GM18909 (cell line): ENCODE results near the gene SUSD2.
A peak's percentile ranks its signal among the peaks of the same experiment; 100 is the strongest.
"Not testable (repeated sequence)": the region's sequence is repeated elsewhere in the genome, so short reads cannot be mapped to it uniquely, and the experiment has no call there.

Experiments
- ATAC-seq: cut with Tn5 transposase; IDR thresholded peaks from one replicate; pipeline ENCODE4 v1.9.1; 2021; ENCODE audit warnings: mild to moderate bottlenecking; ENCODE audit not compliant: unreplicated experiment, poor library complexity

SUSD2 gene

DNA sequence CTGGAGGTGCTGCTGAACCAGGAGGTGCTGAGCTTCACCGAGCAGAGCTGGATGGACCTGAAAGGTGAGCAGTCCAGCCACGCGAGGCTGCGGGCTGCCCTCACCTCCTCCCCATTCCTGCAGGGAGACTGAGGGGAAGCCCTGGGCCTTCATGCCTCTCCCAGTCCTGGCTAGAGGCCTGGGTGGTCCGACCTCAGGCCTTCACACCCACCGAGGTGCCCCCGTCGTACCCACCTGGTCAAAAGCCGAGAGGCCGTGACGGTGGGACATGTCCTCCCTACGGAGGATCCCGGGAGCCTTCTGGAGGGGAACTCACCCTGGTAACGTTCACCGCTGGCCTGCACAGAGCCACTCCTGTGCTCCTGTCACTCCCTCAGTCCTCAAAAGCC is 5.1 kb downstream of the SUSD2 start:
- ATAC-seq: no peak

DNA sequence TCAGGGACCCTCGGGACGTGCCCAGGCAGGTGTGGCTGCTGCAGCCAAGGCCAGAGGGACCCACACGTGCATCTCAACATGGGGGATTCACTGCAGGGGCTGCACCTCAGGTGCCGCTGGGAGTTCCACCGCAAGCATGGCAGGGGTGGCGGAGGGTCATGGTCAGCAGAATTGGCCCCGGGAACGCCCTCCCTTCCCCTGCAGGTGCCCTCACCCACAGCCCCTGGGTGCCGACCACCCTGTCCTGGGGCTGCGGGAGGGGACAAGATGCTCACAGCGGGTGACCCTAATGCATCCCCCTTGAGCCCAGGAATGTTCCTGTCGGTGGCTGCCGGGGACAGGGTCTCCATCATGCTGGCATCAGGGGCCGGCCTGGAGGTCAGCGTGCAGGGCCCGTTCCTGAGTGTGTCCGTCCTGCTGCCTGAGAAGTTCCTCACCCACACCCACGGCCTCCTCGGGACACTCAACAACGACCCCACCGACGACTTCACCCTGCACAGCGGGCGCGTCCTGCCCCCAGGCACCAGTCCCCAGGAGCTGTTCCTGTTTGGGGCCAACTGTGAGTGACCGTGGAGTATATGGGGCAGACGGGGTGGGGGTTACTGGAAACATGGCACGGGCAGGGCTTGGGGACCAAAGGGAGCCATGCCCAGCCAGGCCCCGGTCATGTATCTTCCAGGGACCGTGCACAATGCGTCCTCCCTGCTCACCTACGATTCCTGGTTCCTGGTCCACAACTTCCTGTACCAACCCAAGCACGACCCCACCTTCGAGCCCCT is 5.8 kb downstream of the SUSD2 start:
- no peak for ATAC-seq

DNA sequence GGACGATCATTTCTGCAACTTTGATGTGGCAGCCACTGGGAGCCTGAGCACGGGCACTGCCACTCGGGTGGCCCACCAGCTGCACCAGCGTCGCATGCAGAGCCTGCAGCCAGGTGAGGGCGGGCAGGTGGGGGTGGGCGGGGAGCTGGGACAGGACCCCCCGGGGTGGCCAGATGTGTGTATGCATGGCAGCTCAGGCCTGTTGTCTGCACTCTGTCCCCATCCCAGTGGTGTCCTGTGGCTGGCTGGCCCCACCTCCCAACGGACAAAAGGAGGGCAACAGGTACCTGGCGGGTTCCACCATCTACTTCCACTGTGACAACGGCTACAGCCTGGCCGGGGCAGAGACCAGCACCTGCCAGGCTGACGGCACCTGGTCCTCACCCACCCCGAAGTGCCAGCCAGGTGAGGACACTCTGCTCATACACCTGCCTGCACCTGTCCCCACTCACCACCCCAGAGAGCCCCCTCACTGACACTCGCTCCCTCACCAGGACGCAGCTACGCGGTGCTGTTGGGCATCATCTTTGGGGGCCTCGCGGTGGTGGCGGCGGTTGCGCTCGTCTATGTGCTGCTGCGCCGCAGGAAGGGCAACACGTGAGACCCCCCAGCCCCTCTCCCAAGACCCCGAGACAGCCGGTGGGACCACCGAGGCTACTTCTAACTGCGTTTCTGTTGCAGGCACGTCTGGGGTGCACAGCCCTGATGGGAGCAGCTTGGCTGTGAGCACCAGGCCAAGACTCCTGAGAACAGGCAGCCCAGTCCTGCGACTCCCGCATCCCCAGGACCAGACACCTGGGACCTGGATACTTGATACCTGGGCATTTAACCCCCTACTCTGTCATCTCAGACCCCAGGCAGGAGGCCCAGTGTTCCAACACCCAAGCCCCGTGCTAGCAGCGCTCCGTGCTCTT is 6.7 kb downstream of the SUSD2 start:
- no peak for ATAC-seq

DNA sequence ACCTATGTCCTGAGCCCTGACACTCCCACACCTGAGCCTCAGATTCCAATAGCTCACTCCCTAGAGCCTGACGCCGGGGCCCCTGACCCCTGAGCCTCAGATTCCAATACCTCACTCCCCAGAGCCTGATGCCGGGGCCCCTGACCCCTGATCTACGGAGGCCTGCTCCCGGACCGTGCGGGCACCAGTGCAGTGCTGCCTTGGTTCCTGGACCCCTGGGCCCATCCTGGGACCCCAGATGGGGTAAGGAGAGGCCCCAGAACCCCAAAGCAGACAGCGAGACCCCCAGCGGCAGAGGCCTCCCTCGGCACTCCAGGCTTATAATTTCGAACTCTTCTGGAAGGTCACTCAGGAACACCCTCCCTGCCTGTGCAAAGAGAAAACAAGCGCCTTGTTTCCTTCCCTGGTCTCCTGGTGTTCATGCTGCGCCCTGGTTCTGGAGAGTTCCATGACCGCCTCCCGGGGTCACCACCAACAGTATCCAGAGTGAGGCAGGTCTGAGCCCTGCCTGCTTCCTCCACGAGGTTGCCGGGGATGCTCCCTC is 7.5 kb downstream of the SUSD2 start:
- ATAC-seq: no peak

DNA sequence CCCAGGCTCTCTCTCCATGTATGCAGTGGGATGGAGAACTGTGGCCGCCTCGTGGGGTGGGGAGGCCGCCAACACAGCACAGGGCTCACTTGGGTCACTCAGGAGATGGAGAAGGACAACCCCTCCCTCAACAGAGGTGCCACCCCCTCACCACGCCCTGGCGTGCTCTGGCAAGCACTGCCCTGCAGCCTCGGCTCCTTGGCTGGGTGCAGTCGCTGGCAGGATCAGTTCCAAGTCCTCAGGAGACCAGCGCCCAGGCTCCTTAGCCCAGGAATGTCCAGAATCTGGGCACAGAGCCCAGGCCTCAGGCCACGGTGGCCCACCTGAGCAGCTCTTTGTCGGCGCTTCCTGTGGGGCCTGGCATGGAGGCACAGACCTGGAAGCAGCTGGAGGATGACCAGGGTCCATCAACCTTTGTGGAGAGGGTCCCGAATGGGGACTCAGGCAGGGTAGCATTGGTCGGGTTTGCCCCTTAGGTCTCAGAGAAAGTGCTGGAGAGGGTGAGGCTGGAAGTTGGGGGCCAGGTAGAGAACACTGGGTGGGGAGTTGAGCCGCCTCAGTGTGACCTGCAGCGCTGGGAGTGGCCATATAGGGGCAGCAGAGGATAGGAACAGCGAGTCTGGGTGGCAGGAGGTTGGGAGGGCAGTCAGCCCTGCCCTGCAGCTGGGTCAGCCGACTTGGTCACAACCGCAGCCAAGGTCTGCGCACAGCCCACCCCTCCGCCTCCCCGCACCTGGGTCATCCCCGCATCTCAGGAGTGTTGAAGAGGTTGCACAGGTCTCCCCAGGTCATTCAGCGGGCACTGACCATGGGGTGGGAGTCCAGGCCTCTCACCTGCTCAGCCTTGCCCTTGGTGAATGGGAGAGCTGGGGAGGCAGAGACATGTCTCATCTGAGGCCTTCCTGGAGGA is 8.2 kb downstream of the SUSD2 start:
- peak; percentile 45 for ATAC-seq

DNA sequence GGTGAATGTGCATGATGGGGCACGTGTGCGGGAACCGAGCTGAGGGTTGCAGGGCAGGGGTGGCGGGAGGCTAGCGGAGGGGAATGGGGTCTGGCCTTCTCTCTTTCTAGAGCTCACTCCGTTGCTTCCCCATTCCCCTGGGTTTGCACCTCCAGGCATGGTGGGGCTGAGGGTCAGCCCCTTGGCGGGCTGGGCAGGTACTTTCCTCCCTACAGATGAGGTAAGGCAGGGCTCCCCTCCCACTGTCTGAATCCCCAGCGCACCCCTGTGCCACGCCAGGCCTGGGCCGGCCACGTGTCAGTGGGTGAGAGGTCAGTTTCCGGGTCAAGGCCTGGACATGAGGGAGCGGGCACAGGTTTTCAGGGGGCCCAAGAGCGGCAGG is 8.9 kb downstream of the SUSD2 start:
- no peak for ATAC-seq

DNA sequence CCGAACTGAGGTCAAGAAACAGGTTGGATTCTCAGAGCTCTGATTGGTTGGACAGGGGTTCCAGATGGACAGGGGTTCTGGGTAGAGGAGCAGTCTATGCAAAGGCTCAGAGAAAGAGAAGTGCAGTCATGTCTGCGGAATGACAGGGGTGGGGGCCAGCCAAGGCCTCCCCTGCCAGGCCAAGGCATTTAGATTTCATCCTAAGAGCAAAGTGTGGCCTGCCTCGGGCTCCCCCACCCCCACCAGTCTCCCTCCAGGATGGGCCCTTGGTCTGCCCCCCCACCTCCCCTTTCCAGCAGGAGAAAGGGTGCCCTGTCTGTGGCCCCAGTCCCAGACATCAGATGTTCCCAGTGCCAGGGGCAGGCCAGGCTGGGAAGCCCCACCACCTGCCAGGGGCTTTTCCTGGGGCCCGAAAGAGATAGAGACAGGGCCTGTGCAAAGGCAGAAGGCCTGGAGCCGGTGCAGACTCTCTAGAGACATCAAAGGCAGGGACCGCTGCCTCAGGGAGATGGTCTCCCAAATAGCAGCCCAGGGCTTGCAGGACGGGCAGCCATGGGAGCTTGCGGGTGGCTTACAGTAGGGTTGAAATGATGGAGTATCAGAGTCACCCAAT is 9.4 kb downstream of the SUSD2 start:
- ATAC-seq: no peak

DNA sequence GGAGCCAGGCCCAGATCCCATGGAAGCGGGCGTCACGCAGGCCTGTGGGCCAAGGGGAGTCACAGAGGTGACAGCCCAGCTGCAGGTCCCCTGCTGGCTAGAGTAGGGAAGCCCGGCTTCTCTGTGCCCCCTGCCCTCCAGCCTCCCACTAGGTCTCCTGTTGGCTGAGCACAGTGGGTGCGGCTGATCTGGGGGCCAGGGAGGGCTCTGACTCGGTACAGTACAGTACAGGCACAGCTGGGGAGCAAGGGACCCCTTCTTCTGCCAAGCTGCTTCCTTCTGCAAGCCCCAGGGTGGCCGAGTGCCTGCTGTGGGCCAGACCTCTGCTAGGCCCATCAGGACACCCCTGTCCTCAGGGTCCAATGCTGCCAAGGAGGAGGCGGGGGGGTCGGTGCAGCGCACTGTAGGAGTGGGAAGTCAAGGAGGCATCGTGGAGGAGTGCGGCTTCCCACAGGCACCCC is 10.1 kb downstream of the SUSD2 start:
- ATAC-seq: no peak

DNA sequence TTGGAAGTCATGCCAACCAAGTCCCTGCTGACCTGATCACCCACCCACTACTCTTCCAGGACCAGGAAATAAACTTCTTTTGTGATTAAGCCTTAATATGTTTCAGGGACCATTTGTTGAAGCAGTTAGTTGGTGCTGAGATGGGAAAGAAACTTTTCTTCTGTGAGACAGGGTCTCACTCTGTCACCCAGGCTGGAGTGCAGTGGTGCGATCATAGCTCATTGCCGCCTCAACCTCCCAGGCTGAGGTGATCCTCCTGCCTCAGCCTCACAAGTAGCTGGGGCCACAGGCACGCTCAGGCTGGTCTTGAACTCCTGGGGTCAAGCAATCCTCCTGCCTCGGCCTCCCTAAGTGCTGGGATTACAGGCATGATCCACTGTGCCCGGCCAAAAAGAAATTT is 10.6 kb downstream of the SUSD2 start:
- no peak for ATAC-seq

DNA sequence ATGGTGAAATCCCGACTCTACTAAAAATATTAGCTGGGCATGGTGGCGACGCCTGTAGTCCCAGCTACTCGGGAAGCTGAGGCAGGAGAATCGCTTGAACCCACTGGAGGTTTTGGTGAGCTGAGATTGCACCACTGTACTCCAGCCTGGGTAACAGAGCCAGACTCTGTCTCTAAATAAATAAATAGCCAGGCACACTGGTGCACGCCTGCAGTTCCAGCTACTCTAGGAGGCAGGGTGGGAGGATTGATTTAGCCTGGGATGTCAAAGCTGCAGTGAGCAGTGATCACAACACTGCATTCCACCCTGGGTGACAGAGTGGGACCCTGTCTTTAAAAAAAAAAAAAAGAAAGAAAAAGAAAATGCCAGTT is 17.4 kb downstream of the SUSD2 start:
- no peak for ATAC-seq

DNA sequence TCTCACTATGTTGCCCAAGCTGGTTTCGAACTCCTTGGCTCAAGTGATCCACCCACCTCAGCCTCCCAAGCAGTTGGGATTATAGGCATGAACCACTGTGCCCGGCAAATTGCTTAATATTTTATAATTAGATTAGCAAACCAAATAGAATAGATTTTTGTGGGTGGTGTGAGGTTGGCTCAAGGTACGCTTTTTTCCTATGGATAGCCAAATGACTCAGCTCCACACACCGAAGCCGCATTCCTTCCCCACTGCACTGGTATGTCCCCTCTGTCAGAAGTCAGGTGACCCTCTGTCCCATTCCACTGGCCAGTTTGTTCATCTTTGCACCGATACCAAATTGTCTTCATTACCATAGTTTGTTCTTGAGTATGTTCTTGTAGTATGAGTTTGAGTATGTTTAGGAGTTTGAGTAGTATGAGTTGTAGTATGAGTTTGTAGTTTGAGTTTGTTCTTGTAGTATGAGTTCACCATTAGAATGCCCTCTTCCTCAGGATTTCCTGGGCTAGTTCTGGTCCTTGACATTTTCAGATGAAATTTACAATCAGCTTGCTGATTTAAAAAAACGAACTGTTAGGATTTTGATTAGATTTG is 19.4 kb downstream of the SUSD2 start:
- no peak for ATAC-seq

DNA sequence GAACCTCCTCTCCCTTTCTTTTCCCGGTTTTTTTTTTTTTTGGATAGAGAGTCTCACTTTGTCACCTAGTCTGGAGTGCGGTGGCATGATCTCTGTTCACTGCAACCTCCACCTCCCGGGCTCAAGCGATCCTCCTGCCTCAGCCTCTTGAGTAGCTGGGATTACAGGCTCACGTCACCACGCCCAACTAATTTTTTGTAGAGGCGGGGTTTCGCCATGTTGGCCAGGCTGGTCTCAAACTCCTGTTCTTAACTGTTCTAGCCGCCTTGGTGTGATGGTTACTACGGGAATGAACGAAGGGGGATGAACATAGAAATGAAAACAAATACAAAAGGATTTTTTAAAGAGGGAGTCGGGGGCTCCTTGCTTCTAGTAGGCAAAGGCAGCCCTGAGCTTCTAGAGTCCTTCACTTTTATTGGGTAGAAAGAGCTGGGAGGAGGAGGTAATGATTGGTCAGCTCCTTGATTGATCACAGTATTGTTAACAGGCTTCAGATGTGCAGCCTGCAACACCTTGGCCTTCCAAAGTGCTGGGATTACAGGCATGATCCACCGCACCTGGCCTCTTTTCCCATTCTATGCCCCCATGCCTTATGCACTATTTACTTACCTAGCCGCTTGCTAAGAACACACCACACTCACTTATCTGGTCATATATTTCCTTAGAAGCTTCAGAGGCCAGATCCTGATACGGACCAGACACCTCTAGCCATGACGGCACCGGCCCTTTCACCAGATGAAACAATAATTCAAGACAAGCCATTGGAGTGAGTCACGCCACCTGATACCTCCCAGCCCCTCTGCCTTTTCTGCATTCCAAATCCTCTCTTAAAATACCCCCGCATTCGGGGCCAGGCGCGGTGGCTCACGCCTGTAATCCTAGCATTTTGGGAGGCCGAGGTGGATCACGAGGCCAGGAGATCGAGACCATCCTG is 20.7 kb downstream of the SUSD2 start:
- no peak for ATAC-seq

DNA sequence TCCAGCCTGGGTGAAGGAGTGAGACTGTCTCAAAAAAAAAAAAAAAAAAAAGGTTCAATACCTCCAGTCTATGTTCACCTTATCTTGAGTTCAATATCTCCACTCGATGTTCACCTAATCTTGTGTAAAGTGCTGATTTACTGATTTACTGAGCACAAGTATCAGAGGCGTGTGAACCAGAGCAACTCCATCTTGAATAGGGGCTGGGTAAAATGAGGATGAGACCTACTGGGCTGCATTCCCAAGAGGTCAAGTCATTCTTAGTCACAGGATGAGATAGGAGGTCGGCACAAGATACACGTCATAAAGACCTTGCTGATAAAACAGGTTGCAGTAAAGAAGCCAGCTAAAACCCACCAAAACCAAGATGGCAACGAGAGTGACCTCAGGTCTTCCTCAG is 22.6 kb downstream of the SUSD2 start:
- not testable (repeated sequence) for ATAC-seq

DNA sequence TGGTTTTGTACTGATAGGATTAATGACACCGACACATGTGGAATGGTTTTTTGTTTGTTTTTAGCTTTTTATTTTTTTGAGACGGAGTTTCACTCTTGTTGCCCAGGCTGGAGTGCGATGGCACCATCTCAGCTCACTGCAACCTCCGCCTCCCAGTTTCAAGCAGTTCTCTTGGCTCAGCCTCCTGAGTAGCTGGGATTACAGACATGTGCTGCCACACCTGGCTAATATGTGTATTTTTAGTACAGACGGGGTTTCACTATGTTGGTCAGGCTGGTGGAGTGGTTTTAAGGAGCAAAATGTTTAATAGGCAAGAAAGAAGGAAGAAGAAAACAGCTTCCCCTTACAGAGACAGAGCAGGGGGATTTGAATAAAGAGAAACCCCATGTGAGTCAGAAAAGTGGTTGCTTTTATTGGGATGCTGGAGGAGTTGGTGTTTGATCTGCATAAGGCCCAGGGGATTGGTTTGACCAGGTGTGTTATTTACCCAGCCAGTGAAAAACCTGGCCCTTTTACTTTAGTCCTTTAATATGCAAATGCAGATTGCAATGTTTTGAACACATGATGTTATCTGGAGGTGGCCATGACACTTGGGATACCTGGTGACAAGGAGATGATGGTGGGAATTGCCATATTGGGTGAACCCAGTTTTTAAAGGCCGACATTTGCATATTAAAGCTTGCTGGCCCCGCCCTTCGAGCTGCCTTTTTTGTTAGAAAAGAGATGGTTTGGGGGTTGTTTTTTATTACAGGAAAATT is 24.3 kb downstream of the SUSD2 start:
- no peak for ATAC-seq

DNA sequence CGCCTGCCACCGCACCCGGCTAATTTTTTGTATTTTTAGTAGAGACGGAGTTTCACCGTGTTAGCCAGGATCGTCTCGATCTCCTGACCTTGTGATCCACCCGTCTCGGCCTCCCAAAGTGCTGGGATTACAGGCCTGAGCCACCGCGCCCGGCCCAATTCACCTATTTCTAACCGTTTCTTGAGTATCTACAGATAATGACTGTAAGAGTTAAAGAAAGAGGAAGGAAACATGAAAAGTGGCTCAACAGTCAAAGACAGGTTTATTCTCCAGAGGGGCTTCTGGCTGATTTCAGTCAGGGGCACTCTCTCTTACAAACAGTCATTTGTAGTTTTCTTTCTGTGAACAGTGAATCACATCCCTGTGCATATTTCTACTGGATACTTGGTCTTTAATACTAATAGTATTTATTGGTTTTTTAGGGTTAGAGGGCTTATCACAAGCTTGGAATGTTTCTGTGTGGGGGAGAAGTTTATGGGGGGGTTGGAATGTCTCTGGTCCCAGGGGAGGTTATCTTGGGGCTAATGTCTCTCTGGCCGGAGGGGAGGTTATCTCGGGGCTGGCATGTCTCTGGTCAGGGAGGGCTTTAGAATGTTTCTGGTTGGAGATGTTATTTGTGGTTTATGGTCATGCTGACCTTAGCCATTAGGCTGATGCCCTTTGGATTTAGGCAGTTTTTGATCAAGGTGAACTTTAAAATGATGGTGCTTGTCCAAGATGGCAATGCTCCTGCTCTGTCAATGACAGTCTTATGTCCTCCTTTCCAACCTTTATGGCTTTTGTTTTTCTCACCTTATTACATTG is 25.4 kb downstream of the SUSD2 start:
- ATAC-seq: not testable (repeated sequence)

DNA sequence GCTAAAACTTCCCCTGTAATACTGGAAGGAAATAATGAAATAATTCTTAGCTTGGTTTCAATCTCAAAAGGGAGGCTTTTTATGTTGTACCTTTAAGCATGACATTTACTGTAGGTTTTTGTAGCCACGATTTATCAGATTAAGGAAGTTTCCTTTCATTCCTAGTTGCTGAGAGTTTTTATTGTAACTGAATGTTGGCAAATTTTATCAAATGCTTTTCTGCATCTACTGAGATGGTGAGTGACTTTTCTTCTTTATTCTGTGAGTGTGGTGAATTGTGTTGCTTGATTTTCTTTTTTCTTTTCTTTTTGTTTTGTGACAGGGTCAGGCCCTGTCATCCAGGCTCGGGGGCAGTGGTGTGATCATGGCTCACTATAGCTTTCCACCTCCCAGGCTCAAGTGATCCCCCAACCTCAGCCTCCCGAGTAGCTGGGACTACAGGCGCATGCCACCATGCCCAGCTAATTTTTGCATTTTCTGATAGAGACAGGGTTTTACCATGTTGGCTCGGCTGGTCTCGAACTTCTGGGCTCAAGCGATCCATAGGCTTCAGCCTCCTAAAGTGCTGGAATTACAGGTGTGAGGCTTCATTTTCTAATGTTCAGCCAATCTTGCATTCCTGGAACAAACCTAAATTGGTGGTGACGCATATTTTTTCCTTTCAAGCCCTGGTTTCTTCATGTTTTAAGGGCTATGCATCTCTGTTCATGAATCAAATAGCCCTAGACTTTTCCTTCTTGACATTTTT is 26.2 kb downstream of the SUSD2 start:
- no peak for ATAC-seq
